Measurements from ENCODE around the gene POGLUT2.
"Not testable (repeated sequence)": the region's sequence is repeated elsewhere in the genome, so short reads cannot be mapped to it uniquely, and the experiment has no call there.

The POGLUT2 gene

GRCh38 chr13:102805680-102806079 is 6.9 kb upstream of the POGLUT2 start:
- no peak for DNase-seq

DNA sequence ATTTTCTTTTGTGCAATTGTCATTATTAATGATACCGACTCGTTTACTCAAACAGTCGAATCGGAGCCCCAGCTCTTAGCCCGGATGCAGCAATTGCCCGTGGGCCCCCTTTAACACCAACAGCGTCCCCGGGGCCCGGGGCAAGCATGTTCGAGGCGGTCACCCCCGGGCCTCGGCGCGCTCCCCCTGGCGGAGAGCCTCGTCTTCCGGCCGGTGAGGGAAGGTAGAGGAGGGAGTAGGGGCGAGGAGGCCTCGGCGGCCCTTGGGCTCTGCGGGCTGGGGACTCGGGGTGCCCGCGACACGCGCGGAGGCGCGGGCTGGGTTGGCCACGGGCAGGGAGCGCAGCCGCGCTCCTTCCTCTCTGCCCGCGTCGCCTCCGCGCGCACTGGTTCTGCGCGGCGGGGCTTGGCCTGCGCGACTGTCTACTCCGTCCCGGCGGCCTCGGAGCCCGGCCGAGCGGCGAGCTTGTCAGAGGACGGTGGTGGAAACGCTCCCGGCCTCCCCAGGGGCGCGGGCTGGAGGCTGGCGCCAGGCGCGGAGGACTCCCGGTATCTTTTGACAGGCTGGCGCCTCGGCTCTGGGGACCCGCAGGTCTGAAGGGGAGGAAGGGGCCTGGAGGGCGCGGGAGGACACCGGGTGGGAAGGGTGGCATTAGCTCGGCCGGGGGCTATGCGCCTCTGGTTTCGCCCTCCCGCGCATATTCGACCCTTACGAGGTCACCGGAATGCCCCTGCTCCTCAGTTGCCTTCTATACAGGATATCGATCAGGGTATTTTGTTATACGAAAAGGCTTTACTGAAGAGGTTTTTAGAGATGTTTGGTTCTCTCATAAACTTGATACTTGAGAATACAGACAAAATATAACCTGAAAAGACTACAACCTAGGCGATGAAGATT is 1.6 kb upstream of the POGLUT2 start:
- peak; percentile 88 for DNase-seq

GRCh38 chr13:102799426-102800144 is 809 bp upstream of the POGLUT2 start:
- peak; percentile 17 for DNase-seq

GRCh38 chr13:102793611-102794355 is 5.0 kb downstream of the POGLUT2 start:
- DNase-seq, result no peak

GRCh38 chr13:102792396-102792795 is 6.4 kb downstream of the POGLUT2 start:
- DNase-seq, result peak; percentile 65

DNA sequence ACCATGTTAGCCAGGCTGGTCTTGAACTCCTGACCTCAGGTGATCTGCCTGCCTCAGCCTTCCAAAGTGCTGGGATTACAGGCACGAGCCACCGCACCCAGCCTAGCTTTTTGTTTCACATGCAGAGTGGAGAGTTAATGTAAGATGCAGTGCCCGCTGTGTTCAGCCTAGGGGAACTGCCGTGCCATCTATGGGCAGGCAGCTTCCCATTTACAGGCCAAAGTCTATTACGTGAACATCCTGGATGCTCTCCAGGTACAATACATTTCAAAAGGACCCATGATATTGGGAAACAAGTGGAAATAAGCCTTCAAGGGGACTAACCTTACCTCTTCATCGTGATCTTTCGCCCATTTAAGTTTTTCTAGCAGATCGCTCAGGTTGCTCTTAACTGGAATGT is 10.1 kb downstream of the POGLUT2 start:
- DNase-seq, result no peak

DNA sequence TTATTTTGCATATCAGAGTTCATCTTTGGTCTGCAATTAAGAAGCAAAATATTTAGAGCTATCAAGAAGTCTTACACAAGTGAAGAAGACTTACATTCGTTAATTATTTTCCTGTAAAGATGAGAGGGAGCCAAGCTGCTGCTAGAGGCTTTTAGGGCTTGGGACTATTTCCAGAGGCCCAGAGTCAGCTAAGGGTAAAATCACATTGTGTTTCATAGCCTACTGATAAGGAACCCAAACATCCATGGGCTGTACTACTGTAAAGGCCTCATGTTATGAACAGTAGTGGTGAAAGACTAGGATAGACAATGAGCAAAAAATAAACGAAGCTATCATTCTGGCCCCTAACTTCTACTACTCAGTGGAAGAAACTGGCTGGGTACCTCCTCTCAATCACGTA is 14.3 kb downstream of the POGLUT2 start:
- no peak for DNase-seq

DNA sequence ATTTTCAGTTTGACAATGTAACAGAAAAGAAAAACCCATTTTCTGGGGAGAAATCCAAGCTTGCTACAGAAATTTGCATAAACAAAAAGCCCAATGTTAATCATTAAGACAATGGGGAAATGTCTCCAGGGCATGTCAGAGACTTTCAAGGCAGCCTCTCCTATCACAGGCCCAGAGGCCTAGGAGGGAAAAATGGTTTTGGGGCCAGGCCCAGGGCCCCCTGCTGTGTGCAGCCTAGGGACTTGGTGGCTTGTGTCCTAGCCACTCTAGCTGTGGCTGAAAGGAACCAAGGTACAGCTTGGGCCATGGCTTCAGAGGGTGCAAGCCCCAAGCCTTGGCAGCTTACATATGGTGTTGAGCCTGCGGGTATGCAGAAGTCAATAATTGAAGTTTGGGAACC is 17.2 kb downstream of the POGLUT2 start:
- no peak for DNase-seq

DNA sequence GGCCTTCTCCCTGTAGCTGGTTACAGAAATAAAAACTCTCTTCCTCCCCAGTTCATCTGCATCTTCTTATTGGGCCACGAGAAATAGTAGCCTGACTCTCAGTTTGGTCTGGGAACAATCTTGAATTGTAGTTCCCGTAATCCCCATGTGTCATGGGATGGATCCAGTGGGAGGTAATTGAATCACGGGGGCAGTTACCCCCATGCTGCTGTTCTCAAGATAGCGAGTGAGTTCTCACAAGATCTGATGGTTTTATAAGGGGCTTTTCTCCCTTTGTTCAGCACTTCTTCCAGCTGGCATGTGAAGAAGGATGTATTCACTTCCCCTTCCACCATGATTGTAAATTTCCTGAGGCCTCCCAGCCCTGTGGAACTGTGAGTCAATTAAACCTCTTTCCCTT is 18.1 kb downstream of the POGLUT2 start:
- not testable (repeated sequence) for DNase-seq

DNA sequence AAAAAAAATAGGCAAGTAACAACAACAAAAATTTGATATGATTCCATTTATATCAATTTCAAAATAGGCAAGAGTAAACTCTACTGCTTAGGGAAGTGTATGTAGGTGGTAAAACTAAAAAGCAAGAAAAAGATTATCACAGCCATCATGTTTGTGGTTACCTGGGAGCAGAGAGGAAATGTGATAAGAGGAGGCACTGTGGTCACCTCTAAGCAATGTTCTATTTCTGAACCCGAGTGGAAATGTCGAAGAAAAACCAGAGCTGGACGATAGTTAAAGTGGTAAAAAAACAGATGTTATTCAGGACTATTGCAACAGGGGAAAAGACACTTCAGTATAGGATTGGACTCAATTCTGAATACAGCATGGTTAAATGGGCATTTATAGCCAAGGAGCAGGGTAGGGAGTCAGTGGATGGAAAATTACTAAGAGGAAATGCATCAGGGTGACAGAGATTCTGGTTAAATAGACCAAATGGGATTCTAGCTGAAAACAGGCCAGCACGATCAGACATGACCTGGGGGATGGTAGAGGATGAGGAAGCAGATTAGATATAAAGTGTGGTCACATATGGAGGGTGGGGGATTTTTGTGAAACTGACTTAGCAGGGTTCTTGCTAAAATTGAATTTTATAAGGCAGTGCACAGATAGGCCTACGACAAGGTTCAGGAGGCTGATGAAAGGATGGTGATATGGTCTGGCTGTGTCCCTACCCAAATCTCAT is 19.2 kb downstream of the POGLUT2 start:
- no peak for DNase-seq

- no peak for DNase-seq
These were observed 21.0 kb downstream of the POGLUT2 start for GRCh38 chr13:102777736-102778135.

GRCh38 chr13:102776271-102776670 is 22.5 kb downstream of the POGLUT2 start:
- no peak for DNase-seq

DNA sequence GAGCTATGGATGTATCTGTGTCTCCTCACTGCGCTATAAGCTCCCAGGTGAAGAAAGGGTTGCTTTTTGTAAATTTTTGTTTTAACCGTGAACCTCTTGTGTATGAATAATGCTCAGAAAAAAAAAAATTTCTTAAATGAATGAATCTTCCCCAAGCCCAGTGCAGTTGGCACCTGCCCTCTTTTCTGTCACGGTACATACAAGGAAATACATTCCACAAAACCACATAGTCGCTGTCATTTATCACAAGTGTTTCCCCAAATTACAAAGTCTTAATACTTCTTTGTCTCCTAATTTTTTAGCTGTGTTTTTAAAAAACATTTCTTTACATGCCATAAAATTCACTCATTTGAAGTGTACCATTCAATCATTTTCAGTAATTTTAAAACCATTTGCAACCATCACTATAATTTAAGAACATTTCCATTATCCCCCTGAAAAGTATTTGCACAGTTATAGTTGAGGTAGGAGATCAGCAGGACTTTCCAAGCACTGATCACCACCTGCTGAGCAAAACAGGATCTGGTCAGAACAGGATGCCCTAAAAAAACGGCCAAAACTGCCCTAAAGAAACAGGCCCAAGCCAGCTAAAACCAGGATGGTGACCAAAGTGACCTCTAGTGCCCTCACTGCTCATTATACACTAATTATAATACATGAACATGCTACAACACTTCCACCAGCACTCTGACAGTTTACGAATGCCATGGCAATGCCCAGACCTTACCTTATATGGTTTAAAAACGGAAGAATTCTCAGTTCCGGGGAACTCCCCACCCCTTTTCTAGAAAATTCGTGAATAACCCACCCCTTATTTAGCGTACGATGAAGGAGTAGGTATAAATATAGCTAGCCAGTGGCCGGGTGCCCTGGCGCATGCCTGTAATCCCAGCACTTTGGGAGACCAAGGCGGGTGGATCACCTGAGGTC is 23.9 kb downstream of the POGLUT2 start:
- DNase-seq, result no peak

DNA sequence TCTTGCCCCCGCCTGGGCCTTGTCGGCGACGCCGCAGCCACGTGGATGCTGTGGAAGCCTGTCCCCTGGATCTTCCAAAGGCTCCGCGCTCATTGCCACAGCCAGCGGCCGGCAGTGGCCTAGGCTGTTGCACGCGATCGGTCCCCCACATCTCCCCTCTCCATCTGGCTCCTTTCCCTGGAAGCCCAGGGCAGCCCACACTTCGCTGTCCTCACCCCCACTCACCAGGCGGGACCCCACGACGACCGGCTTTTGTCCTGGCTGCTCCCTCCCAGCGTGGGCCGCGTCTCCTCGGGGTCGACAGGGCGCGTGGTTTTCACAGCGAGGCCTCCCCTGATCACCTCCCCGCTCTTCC is 24.6 kb downstream of the POGLUT2 start:
- DNase-seq, result no peak

- peak; percentile 89 for DNase-seq
These were observed 25.1 kb downstream of the POGLUT2 start, which contains the start of gene TEX30 for GRCh38 chr13:102773441-102774213. Gene TEX30 (minus strand): TSS chr13:102773786. CDS start chr13:102770026, 3,760 bp downstream.

- no peak for DNase-seq
These were observed 26.7 kb downstream of the POGLUT2 start for GRCh38 chr13:102772042-102772425.

- DNase-seq, result no peak
These were observed 27.3 kb downstream of the POGLUT2 start for GRCh38 chr13:102771298-102772041.

- no peak for DNase-seq
These were observed 28.3 kb downstream of the POGLUT2 start for GRCh38 chr13:102770435-102770834.

GRCh38 chr13:102769679-102770078 is 29.1 kb downstream of the POGLUT2 start:
- no peak for DNase-seq

DNA sequence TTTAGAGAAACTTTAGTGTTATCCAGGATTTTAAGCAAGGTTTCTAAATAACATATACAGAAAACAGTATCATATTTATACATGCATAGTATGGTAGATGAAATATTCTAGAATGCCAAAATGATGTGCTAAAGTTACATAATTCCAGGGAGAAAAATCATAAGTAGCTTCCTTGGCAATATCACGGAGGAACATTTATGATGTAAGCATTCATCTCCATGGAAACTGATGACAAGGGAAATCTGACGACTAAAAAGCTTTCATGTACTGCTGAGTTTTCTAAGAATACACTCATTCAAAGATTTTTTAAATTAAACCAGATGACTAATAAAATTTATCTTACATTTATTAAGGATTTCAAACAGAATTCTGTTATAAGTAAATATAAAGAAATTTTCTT is 29.9 kb downstream of the POGLUT2 start:
- no peak for DNase-seq
